ENCODE data around the gene ADAM22. TPM values are rescaled to one million over a fixed set of nuclear protein-coding genes. Genes with fewer than 3 reads are reported as not detected.

The ADAM22 gene
- total and polyA plus RNA-seq, 10 of the 15 experiments (the other 5 are each of a cell fraction or from before 2014, with no cell fraction given): 1.4 to 24.5 (median 7.6) TPM

DNA sequence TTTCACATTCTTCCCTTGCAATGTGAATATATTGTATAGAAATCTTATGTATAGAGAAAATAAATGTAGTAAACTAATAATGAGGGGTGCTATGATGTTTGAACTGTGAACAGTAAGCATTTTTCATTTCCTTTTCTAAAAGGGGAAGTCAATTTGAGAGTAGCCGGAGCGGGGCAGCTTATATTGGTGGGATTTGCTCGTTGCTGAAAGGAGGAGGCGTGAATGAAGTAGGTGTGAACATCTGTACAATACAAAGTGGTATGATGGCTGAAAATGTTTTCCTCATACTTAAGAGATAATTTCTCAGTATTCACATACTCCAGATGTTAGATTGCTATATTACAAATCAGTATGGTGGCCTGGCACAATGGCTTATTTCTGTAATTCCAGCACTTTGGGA, 198.7 kb downstream of the ADAM22 start (continued):
- TF ChIP-seq, protein P1, sequence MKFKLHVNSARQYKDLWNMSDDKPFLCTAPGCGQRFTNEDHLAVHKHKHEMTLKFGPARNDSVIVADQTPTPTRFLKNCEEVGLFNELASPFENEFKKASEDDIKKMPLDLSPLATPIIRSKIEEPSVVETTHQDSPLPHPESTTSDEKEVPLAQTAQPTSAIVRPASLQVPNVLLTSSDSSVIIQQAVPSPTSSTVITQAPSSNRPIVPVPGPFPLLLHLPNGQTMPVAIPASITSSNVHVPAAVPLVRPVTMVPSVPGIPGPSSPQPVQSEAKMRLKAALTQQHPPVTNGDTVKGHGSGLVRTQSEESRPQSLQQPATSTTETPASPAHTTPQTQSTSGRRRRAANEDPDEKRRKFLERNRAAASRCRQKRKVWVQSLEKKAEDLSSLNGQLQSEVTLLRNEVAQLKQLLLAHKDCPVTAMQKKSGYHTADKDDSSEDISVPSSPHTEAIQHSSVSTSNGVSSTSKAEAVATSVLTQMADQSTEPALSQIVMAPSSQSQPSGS (IDR thresholded peaks at IDR 0.05; ENCODE audit: low read length): no peak
- TF ChIP-seq POLR2AphosphoS5 (IDR thresholded peaks at IDR 0.05; ENCODE audit: low read length) (no peak), POLR2A (IDR thresholded peaks at IDR 0.05; ENCODE audit: low read depth, low read length) (no peak), WRNIP1 (IDR thresholded peaks at IDR 0.05; ENCODE audit: borderline replicate concordance, low read depth, low read length) (no peak), LARP7 (IDR thresholded peaks at IDR 0.05) (no peak), EED (IDR thresholded peaks at IDR 0.05; ENCODE audit: low read depth) (no peak), NR2F1 (conservative IDR thresholded peaks at IDR 0.05) (no peak), JUND (IDR thresholded peaks at IDR 0.05; ENCODE audit: low read depth, low read length) (no peak), GABPA (IDR thresholded peaks at IDR 0.05; ENCODE audit: low read depth) (no peak), IKZF1 (conservative IDR thresholded peaks at IDR 0.05) (peak; percentile 59; the same call in 1 of the 2 replicates), HCFC1 (IDR thresholded peaks at IDR 0.05; ENCODE audit: low read length) (no peak), NRF1 (conservative IDR thresholded peaks at IDR 0.05; ENCODE audit: low read depth, low read length) (no peak), SUPT20H (IDR thresholded peaks at IDR 0.05; ENCODE audit: borderline replicate concordance, control insufficient read depth, low read depth, low read length) (no peak), TAF1 (IDR thresholded peaks at IDR 0.05; ENCODE audit: borderline replicate concordance, low read depth, low read length) (no peak), ATF7 (IDR thresholded peaks at IDR 0.05; ENCODE audit: low read depth) (peak; percentile 84), BHLHE40 (IDR thresholded peaks at IDR 0.05; ENCODE audit: borderline replicate concordance in 1 of 2, low read depth in 2 of 2, low read length in 1 of 2) (no peak)
- TF ChIP-seq, protein P2, sequence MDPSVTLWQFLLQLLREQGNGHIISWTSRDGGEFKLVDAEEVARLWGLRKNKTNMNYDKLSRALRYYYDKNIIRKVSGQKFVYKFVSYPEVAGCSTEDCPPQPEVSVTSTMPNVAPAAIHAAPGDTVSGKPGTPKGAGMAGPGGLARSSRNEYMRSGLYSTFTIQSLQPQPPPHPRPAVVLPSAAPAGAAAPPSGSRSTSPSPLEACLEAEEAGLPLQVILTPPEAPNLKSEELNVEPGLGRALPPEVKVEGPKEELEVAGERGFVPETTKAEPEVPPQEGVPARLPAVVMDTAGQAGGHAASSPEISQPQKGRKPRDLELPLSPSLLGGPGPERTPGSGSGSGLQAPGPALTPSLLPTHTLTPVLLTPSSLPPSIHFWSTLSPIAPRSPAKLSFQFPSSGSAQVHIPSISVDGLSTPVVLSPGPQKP (IDR thresholded peaks at IDR 0.05; ENCODE audit: low read depth, low read length): no peak
- TF ChIP-seq, protein P3, sequence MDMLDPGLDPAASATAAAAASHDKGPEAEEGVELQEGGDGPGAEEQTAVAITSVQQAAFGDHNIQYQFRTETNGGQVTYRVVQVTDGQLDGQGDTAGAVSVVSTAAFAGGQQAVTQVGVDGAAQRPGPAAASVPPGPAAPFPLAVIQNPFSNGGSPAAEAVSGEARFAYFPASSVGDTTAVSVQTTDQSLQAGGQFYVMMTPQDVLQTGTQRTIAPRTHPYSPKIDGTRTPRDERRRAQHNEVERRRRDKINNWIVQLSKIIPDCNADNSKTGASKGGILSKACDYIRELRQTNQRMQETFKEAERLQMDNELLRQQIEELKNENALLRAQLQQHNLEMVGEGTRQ (IDR thresholded peaks at IDR 0.05; ENCODE audit: borderline replicate concordance, low read depth, low read length): no peak
- TF ChIP-seq, protein P4, sequence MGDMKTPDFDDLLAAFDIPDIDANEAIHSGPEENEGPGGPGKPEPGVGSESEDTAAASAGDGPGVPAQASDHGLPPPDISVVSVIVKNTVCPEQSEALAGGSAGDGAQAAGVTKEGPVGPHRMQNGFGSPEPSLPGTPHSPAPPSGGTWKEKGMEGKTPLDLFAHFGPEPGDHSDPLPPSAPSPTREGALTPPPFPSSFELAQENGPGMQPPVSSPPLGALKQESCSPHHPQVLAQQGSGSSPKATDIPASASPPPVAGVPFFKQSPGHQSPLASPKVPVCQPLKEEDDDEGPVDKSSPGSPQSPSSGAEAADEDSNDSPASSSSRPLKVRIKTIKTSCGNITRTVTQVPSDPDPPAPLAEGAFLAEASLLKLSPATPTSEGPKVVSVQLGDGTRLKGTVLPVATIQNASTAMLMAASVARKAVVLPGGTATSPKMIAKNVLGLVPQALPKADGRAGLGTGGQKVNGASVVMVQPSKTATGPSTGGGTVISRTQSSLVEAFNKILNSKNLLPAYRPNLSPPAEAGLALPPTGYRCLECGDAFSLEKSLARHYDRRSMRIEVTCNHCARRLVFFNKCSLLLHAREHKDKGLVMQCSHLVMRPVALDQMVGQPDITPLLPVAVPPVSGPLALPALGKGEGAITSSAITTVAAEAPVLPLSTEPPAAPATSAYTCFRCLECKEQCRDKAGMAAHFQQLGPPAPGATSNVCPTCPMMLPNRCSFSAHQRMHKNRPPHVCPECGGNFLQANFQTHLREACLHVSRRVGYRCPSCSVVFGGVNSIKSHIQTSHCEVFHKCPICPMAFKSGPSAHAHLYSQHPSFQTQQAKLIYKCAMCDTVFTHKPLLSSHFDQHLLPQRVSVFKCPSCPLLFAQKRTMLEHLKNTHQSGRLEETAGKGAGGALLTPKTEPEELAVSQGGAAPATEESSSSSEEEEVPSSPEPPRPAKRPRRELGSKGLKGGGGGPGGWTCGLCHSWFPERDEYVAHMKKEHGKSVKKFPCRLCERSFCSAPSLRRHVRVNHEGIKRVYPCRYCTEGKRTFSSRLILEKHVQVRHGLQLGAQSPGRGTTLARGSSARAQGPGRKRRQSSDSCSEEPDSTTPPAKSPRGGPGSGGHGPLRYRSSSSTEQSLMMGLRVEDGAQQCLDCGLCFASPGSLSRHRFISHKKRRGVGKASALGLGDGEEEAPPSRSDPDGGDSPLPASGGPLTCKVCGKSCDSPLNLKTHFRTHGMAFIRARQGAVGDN (IDR thresholded peaks at IDR 0.05): no peak
- TF ChIP-seq, protein P5, sequence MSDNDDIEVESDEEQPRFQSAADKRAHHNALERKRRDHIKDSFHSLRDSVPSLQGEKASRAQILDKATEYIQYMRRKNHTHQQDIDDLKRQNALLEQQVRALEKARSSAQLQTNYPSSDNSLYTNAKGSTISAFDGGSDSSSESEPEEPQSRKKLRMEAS (IDR thresholded peaks at IDR 0.05; ENCODE audit: low read depth, low read length): no peak
- TF ChIP-seq, protein P6, sequence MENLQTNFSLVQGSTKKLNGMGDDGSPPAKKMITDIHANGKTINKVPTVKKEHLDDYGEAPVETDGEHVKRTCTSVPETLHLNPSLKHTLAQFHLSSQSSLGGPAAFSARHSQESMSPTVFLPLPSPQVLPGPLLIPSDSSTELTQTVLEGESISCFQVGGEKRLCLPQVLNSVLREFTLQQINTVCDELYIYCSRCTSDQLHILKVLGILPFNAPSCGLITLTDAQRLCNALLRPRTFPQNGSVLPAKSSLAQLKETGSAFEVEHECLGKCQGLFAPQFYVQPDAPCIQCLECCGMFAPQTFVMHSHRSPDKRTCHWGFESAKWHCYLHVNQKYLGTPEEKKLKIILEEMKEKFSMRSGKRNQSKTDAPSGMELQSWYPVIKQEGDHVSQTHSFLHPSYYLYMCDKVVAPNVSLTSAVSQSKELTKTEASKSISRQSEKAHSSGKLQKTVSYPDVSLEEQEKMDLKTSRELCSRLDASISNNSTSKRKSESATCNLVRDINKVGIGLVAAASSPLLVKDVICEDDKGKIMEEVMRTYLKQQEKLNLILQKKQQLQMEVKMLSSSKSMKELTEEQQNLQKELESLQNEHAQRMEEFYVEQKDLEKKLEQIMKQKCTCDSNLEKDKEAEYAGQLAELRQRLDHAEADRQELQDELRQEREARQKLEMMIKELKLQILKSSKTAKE (IDR thresholded peaks at IDR 0.05; ENCODE audit: low read depth, poor library complexity, severe bottlenecking): peak; percentile 23

All from GM12878 (cell line).